ENCODE results near the gene MIF.
"Not testable (repeated sequence)": the region's sequence is repeated elsewhere in the genome, so short reads cannot be mapped to it uniquely, and the experiment has no call there.

Gene MIF

DNA sequence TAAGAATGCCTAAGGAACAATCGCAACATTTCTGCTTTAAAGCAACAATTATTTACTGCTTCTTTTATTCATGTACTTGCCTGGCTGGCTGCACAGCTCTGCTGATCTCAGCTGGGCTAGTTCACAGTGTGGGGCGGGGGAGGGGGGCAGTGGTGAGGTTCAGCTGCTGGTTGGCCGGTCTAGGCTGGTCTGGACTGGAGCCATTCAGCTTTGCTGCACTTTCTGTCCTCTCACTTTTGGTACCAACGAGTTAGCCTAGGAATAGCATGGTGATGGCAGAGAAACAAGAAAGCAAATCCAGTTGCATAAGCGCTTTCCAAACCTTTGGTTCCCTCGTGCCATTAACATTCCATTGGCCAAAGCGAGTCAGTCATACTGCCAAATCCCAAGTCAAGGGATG lies 16.0 kb upstream of the MIF start:
- DNase-seq = no peak

DNA sequence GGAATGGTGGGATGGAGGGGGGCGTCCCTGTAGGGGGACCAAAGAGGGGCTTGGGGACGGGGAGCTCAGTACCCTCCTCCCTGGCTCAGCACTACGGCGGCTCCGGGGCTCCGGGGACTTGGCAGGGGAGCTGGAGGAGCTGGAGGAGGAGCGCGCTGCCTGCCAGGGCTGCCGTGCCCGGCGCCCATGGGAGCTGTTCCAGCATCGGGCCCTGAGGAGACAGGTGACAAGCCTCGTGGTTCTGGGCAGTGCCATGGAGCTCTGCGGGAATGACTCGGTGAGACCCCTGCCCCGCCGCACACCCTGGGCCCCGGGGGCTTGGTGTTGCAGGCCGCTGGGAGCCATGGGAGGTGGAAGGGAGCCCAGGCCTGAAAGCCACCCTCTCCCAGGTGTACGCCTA lies 11.8 kb upstream of the MIF start:
- DNase-seq = no peak

DNA sequence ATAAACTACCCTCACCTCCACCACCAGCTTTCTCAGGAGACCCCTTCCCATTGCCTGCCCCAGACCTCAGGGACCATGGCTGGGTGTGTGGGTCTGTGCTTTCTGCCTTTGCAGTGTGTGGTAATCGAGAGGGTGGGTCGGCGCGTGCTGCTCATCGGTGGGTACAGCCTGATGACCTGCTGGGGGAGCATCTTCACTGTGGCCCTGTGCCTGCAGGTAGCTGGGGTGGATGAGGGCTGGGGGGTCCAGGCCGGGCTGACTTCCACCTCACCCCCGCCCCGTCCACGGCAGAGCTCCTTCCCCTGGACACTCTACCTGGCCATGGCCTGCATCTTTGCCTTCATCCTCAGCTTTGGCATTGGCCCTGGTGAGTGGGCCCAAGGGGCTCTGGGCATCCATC lies 10.5 kb upstream of the MIF start:
- no peak for DNase-seq

DNA sequence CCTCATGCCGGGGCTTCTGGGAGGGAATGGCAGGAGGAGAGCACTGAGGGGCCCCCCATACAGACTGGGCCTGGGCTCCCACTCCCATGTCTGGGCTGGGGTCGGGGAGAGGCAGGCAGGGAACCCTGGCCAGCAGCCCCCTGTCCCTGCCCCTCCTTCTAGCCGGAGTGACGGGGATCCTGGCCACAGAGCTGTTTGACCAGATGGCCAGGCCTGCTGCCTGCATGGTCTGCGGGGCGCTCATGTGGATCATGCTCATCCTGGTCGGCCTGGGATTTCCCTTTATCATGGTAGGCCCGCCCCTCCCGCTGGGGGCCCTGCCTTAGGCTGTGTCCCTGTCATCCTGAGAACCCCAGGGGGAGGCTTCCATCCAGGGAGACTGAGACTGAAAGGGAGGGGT lies 10.0 kb upstream of the MIF start:
- DNase-seq = no peak

DNA sequence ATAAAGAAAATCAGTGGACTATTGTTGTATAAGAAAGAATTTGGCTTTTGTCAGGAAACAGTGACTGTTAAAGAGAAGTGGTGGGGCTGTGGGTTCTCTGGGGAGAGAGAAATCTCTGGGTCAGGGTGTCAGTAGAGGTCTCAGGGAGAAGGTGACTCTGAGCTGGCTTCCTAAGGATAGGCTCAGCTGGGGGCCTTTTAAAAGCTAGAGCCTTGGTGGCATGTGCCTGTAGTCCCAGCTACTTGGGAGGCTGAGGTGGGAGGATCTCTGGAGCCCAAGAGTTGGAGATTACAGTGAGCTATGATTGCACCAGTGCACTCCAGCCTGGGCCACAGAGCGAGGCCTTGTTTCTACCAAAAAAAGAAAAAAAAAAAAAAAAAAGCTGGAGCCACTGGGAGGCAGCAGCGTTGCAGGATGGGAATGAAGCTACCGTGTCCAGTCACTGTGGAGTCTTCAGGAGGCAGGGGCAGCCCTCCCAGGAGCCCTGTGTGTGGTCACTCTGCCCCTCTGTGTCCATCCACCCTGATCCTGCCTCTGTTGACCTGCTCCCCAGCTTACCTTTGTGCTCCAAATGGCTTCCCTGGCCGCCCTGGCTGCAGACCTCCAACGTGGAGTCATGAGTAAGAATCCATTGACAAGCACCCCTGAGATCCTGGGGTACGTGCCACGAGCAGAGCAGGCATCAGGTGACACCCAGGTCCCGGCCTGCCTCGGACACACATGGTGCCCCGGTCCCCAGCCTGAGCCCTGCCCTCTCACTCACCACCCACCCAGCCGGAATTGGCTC lies 5.4 kb upstream of the MIF start:
- DNase-seq = no peak

DNA sequence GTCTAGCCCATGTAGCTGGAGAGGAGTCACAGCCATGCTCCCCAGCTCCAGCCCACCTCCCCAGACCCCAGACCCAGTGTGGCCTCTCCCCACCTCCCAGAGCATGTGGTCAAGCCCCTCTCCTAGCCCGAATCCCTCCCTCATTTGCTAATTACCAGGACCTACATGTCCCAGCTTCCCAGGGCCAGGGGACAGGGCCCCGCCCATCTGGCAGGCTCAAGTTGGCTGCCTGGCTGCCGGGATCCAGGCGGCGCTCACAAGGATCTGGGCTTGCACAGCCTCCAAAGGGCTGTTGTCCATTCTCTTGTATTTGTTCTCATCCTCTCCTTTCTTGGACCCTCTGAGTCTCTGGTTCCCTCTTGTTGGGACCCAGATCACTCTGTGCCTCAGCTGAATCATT lies 4.6 kb upstream of the MIF start:
- DNase-seq = no peak

DNA sequence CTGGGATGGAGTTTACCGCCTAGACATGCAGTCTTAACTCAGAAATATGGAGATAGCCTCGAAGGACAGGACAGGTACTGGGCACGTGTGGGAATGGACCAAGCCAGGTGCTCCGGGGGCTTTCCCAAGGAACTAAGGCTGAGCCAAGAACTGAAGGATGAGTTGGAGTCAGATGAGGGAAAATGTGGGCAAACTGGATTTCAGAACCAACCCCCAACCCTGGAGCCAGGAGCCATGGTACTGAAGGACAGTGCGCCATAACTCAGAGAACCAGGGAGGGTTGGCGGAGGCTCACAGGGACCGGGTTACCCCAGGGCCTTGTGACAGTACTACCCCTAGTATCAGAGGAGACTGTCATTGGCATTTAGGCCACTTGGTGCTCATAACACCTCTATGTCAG lies 2.5 kb upstream of the MIF start:
- DNase-seq = no peak

DNA sequence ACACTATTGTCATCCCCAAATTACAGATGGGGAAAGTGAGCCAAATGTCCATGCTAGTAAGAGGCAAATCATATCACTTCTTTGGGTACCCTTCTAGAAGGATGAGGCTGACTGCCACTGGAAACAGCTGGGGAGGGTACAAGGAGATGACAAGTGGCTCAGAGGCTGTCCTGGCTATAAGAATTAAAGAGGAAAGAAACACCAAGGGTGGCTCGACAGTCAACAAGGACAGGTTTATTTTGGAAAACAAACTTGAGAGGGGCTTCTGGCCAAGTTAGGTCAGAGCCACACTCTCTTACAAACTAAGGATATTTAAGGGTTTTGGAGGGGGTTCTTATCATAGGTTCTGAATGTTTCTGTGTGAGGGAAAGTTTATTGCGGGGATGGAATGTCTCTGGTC lies 2.1 kb upstream of the MIF start:
- DNase-seq = no peak

DNA sequence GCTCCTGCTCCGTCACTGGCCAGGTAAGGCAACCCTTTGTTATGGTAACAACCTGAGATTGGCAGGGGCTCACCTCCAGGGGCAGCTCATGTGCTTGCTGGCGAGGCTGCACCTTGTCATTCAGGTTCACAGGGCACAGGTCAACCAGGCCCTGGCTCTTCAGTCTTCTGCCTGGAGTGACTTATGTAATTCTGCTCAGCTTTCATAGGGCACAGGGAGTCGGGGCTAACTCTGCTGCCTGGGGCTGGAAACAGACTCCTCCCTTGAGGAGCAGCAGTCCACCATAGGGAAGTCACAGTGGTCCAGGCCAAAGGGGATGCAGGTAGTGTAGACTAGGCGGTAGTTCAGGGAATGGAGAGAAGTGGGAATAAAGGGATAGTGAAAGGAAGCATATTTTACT lies 1.5 kb upstream of the MIF start:
- no peak for DNase-seq

DNA sequence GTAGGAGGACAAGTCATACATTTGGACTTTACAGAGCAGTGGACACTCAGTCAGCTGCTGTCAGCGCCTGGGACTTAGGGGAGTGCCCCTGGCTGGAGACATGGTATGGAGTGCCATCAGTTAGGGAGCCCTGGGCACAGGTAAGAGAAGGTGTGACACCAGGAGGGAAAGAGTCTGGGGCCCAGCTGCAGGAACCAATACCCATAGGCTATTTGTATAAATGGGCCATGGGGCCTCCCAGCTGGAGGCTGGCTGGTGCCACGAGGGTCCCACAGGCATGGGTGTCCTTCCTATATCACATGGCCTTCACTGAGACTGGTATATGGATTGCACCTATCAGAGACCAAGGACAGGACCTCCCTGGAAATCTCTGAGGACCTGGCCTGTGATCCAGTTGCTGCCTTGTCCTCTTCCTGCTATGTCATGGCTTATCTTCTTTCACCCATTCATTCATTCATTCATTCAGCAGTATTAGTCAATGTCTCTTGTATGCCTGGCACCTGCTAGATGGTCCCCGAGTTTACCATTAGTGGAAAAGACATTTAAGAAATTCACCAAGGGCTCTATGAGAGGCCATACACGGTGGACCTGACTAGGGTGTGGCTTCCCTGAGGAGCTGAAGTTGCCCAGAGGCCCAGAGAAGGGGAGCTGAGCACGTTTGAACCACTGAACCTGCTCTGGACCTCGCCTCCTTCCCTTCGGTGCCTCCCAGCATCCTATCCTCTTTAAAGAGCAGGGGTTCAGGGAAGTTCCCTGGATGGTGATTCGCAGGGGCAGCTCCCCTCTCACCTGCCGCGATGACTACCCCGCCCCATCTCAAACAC lies 850 bp upstream of the MIF start:
- DNase-seq = no peak

DNA sequence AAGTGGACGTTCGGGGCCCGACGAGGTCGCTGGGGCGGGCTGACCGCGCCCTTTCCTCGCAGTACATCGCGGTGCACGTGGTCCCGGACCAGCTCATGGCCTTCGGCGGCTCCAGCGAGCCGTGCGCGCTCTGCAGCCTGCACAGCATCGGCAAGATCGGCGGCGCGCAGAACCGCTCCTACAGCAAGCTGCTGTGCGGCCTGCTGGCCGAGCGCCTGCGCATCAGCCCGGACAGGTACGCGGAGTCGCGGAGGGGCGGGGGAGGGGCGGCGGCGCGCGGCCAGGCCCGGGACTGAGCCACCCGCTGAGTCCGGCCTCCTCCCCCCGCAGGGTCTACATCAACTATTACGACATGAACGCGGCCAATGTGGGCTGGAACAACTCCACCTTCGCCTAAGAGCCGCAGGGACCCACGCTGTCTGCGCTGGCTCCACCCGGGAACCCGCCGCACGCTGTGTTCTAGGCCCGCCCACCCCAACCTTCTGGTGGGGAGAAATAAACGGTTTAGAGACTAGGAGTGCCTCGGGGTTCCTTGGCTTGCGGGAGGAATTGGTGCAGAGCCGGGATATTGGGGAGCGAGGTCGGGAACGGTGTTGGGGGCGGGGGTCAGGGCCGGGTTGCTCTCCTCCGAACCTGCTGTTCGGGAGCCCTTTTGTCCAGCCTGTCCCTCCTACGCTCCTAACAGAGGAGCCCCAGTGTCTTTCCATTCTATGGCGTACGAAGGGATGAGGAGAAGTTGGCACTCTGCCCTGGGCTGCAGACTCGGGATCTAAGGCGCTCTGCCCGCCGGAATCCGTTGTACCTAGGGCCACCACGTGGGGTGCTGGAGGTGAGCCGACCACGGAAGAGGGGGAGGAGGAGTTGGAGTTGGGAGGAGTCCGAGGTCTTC lies 771 bp downstream of the MIF start:
- DNase-seq = peak; percentile 76

DNA sequence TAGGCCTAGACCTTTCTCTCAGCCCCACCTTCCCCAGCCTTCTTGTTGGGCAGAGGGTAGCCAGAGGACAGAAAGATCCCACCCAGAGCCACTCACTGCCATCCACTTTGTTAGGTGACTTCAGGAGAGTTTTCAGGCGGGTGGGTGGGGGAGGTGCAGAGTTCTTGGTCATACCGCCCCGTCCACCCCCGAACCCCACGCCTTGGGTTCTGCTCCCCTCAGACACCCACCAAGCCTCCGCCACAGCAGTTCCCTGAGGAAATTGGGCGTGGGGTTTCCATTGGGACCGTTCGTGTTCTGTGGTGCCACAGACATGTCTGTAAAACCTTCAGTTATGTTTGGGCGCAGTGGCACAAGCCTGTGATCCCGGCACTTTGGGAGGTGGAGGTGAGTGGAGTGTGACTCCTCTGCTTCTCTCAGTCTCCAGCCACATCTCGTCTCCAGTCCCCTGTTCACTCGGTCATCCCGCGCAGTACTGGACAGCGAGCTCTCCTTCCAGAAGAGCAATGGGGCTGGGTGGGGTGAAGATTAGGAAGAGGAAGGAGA lies 1.5 kb downstream of the MIF start:
- no peak for DNase-seq

DNA sequence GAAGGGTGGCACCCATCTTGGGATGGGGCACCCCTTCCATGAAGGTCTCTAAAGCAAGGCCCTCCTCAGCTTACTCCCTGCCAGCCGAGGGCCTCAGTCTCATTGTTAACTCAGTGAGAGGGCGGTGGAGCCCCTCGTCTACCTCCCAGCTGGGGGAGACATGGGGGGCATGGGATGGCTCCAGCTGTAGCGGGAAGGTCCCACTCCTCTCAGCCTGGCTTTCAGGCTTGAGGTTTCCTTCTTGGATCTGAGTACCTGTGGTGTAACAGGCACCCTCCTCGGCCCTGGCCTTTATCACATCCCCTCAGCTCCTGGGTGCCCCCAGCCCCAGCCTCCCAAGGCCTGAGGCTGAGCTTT lies 2.0 kb downstream of the MIF start:
- no peak for DNase-seq

DNA sequence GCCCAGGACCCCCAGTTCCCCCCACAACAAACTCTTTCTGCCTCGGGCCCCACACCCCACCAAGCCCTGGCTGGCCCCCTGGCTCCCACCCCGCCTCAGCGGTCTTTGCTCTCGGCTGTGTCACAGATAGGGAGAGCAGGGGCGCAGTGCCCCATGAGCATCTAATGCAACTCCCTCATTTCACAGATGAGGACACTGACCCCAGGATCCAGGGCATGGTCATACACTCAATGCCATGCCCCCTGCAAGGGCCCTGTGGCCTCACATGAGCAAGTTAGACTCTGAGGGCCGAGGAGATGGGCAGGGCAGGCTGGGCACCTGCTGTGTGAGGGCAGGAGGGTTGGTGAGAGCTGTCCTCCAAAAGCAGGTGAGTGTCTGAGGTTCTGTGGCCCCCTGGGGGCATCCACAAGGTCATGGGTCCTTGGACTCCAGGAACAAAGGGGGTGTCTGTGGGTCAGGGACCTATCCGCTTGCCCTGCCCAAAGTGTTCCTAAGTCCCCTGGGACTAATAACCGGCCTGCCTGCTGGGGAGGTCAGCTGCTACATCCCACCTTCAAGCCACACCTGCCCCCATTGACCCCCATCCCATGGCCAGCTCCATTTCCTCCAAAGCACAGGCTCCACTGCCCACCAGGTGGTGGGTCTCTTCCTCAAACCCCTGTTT lies 2.5 kb downstream of the MIF start:
- DNase-seq = no peak

DNA sequence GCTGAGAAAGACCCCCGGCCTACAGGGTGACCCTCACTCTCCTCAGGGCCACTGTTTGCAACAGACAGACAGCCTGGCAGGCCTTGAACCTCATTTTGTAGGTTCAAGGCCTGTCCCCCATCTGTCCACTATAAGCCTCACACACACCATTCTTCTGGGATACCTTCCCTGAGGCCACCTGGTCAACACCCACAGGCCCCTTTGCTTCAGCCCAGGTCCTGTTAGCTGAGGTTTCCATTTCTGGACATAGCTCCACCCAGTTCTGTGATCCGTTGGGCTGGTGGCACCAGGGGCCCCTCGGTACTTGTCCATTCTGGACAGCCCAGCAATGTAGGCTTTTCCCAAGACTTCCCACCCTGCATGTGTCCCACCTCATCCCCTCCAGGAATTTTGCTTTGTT lies 3.1 kb downstream of the MIF start:
- no peak for DNase-seq

DNA sequence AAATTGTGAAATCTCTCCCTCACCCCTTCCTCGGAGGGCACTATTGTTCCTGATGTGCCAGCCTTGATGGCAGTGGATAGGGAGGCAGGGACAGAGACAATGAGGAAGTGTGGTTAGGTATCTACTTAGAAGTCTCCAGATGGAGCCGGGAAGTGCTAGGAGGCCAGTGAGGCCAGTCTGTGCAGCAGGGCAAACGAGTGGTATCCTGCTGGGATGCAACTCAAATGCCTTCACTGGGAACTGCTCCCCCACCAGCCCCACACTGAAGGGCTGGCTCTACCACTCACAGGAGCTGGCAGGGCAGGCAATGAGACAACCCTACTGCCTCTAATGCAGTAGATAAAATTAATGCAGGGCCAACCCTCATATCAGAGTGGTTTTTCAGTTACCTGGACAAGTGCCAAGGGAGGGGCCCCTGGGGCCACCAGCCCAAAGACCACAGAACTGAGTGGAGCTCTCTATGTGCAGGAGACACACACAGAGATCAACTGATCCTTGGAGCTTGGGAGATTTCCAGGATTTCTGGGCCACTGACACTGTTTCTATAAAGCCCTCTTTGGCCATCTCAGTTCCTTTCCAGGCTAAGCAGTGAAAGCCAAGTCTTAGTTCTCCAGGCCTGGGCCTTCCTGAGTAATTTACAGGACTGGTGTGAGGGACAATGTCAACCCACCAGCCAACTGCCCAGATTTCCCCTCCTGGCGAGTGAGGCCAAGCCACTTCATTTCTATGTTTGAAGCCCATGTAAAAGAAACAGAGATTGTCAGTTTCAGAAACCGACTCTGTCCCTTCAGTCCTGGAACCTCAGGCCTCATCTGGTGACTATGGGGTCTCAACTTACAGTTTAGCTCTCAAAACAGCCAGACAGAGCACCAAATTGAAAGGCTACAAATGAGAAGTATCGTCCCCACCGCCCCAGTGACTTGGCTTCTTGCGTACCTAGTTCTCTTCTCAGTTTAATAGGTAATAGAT lies 4.1 kb downstream of the MIF start:
- DNase-seq = no peak

DNA sequence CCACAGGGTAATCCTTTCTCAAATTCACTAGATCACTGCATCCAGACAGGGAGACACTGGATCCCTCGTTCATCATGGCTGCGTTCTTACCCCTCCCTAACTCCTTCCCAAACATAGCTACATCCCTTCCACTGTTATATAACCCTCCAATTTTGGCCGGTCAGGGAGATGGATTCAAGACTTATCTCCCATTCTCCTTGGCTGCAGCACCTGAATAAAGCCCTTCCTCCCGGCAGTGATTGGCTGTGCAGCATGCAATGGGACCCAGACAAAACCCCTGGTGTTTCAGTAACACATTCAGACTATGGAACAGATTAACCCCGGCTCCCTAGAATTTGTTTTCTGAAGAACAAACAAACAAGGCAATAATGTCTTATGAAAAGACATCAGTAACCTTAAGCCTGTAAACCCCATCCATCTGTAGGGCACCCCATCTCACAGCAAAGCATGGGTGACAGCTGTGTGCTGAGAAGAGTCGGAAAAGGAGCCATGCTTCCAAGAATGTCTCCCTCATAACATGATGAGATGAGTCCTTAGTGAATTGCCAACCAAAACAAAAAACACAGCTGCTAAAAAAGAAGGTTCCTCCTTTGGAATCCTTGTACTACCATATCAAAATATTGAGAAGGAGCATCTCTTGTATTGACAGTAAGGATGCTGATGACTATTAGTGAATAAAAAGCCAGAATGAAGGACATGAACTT lies 5.0 kb downstream of the MIF start:
- no peak for DNase-seq

DNA sequence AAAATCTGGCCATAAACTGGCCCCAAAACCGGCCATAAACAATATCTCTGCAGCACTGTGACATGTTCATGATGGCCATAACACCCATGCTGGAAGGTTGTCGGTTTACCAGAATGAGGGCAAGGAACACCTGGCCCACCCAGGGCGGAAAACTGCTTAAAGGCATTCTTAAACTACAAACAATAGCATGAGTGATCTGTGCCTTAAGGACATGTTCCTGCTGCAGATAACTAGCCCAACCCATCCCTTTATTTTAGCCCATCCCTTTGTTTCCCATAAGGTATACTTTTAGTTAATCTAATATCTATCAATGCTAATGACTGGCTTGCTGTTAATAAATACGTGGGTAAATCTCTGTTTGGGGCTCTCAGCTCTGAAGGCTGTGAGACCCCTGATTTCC lies 6.0 kb downstream of the MIF start:
- DNase-seq = not testable (repeated sequence)

DNA sequence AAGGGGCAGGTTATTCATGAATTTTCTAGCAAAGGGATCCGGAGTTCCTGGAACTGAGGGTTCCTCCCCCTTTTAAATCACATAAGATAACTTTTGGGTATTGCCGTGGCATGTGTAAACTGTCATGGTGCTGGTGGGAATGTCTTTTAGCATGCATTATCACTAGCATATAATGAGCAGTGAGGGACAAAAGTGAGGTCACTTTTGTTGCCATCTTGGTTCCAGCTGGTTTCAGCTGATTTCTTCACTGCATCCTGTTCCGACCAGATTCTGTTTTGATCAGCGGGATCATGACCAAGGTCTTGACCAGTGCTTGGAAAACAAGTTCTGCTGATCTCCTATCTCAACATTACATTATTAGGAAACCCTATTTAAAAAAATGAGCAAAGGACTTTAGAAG lies 7.4 kb downstream of the MIF start:
- DNase-seq = no peak

DNA sequence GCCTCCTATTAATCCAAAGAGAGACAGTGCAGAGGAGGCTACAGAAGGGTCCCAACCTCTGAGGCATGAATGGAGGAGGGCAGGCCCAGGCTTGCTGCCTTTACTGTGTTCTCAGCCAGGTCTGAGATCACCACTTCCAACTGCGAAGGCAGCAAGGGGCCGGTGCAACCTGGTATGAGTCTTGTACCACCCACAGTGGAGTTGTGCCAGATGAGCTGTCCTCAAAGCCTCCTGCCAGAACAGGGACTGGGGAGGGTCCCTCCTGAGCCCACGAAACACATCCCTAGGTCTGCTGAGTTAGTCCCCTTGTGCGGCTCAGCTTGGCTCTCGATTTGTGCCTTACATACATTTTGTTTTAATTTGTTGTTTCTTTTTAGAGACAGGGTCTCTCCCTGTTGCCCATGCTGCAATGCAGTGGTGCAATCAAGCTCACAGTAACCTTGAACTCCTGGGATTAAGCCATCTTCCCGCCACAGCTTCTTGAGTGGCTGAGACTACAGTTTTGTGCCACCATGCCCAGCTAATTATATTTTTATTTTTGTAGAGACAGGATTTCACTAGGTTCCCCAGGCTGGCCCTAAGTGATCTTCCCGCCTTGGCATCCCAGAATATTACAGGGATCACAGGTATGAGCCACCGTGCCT lies 9.3 kb downstream of the MIF start:
- DNase-seq = no peak
